CD4-positive, alpha-beta T cell (primary cell): Measurements from ENCODE around the gene CMKLR1. TPM values are rescaled to one million over a fixed set of nuclear protein-coding genes. Genes with fewer than 3 reads are reported as not detected.

ENCODE experiments used
- ATAC-seq: fragments of 200-7000 bp; cut with Tn5 transposase; one replicate; pipeline ENCODE4 v1.10.0; 2022; ENCODE audit warnings: mild to moderate bottlenecking; ENCODE audit not compliant: poor library complexity
- CTCF ChIA-PET: fragments of 350-600 bp; sonication (Branson Sonifier 250); formaldehyde crosslinking; loops from one replicate; lab custom pipeline; 2021; ENCODE audit warnings: antibody characterized with exemption, inconsistent platforms; lab: Charles Lee
- POLR2A ChIA-PET: fragments of 350-600 bp; sonication (Branson Sonifier 250); formaldehyde crosslinking; loops from one replicate; lab custom pipeline; 2021; ENCODE audit warnings: antibody characterized with exemption, inconsistent platforms; lab: Charles Lee
- DNase-seq, 14 experiments: peaks; one replicate each; pipeline ENCODE4 v3.0.0-alpha.2; 2013 to 2020; ENCODE audit warnings: mixed read lengths in 2 of 14
- H3K27ac ChIP-seq, 2 donors: one replicate each; pipeline versions ENCODE4 v1.5.1 to v1.7.0; 2013; ENCODE audit warnings: low read length in 2 of 2, low read depth in 1 of 2, mild to moderate bottlenecking in 1 of 2
- H3K27me3 ChIP-seq, 2 experiments: 1 replicate in 1 of 2; 2 replicates in 1 of 2; pipeline versions ENCODE4 v1.6.1 to v1.7.0; 2013; ENCODE audit warnings: low read length in 2 of 2, control low read depth in 1 of 2, mild to moderate bottlenecking in 1 of 2, moderate library complexity in 1 of 2; ENCODE audit not compliant: insufficient read depth in 2 of 2, control insufficient read depth in 1 of 2
- H3K36me3 ChIP-seq: one replicate; pipeline ENCODE4 v1.6.1; 2013; ENCODE audit warnings: low read length, control low read depth; ENCODE audit not compliant: insufficient read depth
- H3K4me1 ChIP-seq: one replicate; pipeline ENCODE4 v1.6.1; 2013; ENCODE audit warnings: low read length, control low read depth; ENCODE audit not compliant: insufficient read depth
- H3K4me3 ChIP-seq: one replicate; pipeline ENCODE4 v1.5.1; 2013; ENCODE audit warnings: mild to moderate bottlenecking, low read length, moderate library complexity
- H3K9me3 ChIP-seq, 2 experiments: 1 replicate in 1 of 2; 2 replicates in 1 of 2; pipeline versions ENCODE4 v1.6.1 to v1.7.0; 2013; ENCODE audit warnings: low read length in 2 of 2, mild to moderate bottlenecking in 2 of 2, control low read depth in 1 of 2, moderate library complexity in 1 of 2; ENCODE audit not compliant: control insufficient read depth in 1 of 2, insufficient read depth in 1 of 2
- H3K27ac Mint-ChIP-seq: one replicate; pipeline ENCODE4 v1.8.0; 2020; ENCODE audit warnings: mixed read lengths
- H3K27me3 Mint-ChIP-seq: one replicate; pipeline ENCODE4 v1.8.0; 2021; ENCODE audit warnings: mixed read lengths
- H3K36me3 Mint-ChIP-seq: one replicate; pipeline ENCODE4 v1.8.0; 2021; ENCODE audit warnings: low read depth, mixed read lengths
- H3K4me1 Mint-ChIP-seq: one replicate; pipeline ENCODE4 v1.8.0; 2021; ENCODE audit warnings: low read depth, mixed read lengths
- H3K4me3 Mint-ChIP-seq: one replicate; pipeline ENCODE4 v1.8.0; 2020; ENCODE audit warnings: mild to moderate bottlenecking, mixed read lengths
- H3K9me3 Mint-ChIP-seq: one replicate; pipeline ENCODE4 v1.8.0; 2020; ENCODE audit warnings: mixed read lengths
- intact Hi-C, 2 experiments: fragments of 100-400 bp; cut with DNase I in 1 of 2; cut with micrococcal nuclease in 1 of 2; formaldehyde crosslinking; loops; one replicate each; pipeline versions ENCODE4 v1.15.1 to v1.9.0; 2023 to 2025; cut with DNase I, micrococcal nuclease
- total RNA-seq, 174 experiments: library from RNA in 2 of 174; stranded (reverse) in 2 of 174; gene quantifications; one replicate each; pipeline ENCODE4 v1.2.3 and lab custom pipeline; 2021 to 2026
- TF ChIP-seq, protein P1 (sequence below): fragments of 200-600 bp; IDR thresholded peaks from one replicate; pipeline ENCODE4 v1.8.0; 2022; ENCODE audit warnings: antibody characterized with exemption, mild to moderate bottlenecking

CMKLR1 gene
- total RNA-seq, 2 experiments from 2014 or later, result not detected

DNA sequence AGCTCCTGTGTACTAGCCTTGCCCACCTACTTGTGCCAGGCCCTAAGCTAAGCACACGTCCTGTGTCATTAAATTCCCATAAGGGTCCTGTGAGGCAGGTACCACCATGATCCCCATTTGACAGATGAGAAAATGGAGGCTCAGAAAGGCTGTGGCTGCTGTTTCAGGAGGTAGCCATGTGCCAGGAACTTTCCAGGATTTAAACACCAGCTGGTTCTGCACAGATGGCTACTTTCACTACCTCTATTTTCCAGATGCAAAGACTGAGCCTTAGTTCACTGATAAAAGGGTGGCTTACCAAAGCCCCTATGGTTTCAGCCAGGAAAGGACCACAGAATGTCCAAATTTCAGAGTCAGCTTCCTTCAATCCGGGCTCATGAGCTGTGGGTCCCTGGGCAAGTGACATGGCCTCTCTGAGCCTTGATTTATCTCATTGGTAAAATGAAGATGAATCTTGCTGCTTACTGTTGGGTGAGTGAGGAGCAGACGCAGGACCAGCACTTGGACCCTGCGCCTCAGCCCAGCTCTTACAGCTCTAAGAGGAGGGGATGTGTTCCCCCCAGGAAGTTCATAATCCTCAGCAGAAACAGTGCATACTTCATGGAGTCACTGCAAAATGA lies 23.5 kb downstream of the CMKLR1 start:
- TF ChIP-seq, protein P1, sequence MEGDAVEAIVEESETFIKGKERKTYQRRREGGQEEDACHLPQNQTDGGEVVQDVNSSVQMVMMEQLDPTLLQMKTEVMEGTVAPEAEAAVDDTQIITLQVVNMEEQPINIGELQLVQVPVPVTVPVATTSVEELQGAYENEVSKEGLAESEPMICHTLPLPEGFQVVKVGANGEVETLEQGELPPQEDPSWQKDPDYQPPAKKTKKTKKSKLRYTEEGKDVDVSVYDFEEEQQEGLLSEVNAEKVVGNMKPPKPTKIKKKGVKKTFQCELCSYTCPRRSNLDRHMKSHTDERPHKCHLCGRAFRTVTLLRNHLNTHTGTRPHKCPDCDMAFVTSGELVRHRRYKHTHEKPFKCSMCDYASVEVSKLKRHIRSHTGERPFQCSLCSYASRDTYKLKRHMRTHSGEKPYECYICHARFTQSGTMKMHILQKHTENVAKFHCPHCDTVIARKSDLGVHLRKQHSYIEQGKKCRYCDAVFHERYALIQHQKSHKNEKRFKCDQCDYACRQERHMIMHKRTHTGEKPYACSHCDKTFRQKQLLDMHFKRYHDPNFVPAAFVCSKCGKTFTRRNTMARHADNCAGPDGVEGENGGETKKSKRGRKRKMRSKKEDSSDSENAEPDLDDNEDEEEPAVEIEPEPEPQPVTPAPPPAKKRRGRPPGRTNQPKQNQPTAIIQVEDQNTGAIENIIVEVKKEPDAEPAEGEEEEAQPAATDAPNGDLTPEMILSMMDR, result no peak
- DNase-seq (peak in 1 of 14 experiments; percentile 24), ATAC-seq (no peak)
- Mint-ChIP-seq H3K4me1 (peaks cover 45% of the 10 kb centered on the region), H3K36me3 (no peaks in the 10 kb centered on the region), H3K27ac (peak overlapping the region; percentile 44), H3K9me3 (no peaks in the 10 kb centered on the region), H3K4me3 (no peak overlapping the region), H3K27me3 (peaks cover 4% of the 10 kb centered on the region)
- Histone ChIP-seq H3K27ac (no peak overlapping the region), H3K36me3 (no peaks in the 10 kb centered on the region), H3K9me3 (no peaks in the 10 kb centered on the region), H3K27me3 (no peaks in the 10 kb centered on the region), H3K4me3 (no peak overlapping the region), H3K4me1 (peaks cover 29% of the 10 kb centered on the region)
- ChIA-PET POLR2A (no interaction called here), CTCF (no interaction called here)
- intact Hi-C loops, result no loop called here

DNA sequence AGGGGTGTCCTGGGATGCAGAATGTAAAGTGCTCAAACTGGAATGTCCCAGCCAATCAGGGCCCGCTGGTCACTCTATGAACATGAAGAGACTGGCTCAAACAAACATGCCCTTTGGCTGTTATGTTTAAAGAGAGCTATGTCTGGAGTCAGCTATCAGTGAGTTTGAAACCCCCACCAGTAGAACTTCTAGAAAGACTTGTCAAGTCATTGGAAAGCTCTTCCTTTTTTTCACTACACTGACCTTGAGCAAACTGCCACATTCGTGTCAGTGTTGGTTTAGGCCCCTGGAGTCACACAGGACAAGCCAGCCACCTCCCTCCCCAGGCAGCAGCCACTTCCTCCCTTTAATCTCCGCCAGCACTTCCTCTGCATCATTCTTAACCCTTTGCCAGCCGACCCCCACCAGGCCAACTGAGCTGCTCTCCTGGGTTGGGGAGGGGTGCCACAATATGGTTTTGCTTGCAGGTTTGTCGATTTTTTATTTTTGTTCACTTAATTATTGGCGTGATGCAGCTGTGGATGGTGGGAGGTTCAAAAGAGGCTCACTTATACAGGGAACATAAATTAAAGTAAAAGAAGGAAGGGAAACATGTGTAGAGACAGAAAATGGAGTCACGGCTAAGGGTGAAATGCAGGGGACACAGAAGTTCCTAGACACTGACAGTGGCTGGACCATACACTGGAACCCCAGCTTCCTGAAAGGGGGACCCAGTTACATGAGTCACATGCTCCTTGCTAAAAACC lies 25.3 kb downstream of the CMKLR1 start:
- Histone ChIP-seq H3K27ac (no peak overlapping the region), H3K4me3 (no peak overlapping the region), H3K36me3 (no peaks in the 10 kb centered on the region), H3K9me3 (no peaks in the 10 kb centered on the region), H3K27me3 (no peaks in the 10 kb centered on the region), H3K4me1 (peaks cover 25% of the 10 kb centered on the region)
- ChIA-PET POLR2A (no interaction called here), CTCF (no interaction called here)
- intact Hi-C loops, result no loop called here
- Mint-ChIP-seq H3K4me3 (peak overlapping the region; percentile 63), H3K27ac (peak overlapping the region; percentile 77), H3K4me1 (peaks cover 50% of the 10 kb centered on the region), H3K27me3 (no peaks in the 10 kb centered on the region), H3K9me3 (no peaks in the 10 kb centered on the region), H3K36me3 (no peaks in the 10 kb centered on the region)
- DNase-seq, result peak in 4 of 14 experiments; percentile 17 to 83 (median 57)
- ATAC-seq, result peak; percentile 57
- TF ChIP-seq, protein P1, result no peak

DNA sequence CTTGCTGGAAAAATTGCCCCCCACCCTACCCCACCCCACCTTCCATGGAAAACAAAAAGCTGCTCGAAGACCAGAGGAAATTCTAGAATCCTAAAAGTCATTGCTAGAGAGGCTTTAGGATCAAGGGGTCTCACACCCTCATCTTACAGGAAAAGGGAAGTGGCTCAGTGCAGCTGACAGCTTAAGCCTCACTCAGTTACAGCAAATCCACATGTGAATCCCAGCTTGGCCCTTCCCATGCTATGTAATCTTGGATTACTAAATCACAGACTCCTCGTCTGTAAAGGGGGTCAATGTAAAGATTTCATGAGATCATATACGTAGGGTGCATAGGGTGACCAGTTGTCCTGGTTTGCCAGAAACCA lies 25.9 kb downstream of the CMKLR1 start:
- peaks cover 54% of the 10 kb centered on the region for H3K4me1 Mint-ChIP-seq
- H3K4me3 Mint-ChIP-seq, result peak overlapping the region; percentile 63
- ATAC-seq (no peak), DNase-seq (peak in 1 of 14 experiments; percentile 22)
- Histone ChIP-seq H3K4me3 (no peak overlapping the region), H3K27me3 (no peaks in the 10 kb centered on the region), H3K36me3 (no peaks in the 10 kb centered on the region), H3K9me3 (no peaks in the 10 kb centered on the region), H3K4me1 (peaks cover 24% of the 10 kb centered on the region), H3K27ac (no peak overlapping the region)
- intact Hi-C loops, result no loop called here
- H3K9me3 Mint-ChIP-seq, result no peaks in the 10 kb centered on the region
- CTCF ChIA-PET, result no interaction called here
- TF ChIP-seq, protein P1, result no peak
- no peaks in the 10 kb centered on the region for H3K36me3 Mint-ChIP-seq
- H3K27ac Mint-ChIP-seq, result peak overlapping the region; percentile 77
- POLR2A ChIA-PET, result no interaction called here
- H3K27me3 Mint-ChIP-seq, result no peaks in the 10 kb centered on the region
